ENCODE data around the gene CALB2.
A peak's percentile ranks its signal among the peaks of the same experiment; 100 is the strongest.
"Not testable (repeated sequence)": the region's sequence is repeated elsewhere in the genome, so short reads cannot be mapped to it uniquely, and the experiment has no call there.

The CALB2 gene, protein sequence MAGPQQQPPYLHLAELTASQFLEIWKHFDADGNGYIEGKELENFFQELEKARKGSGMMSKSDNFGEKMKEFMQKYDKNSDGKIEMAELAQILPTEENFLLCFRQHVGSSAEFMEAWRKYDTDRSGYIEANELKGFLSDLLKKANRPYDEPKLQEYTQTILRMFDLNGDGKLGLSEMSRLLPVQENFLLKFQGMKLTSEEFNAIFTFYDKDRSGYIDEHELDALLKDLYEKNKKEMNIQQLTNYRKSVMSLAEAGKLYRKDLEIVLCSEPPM

DNA sequence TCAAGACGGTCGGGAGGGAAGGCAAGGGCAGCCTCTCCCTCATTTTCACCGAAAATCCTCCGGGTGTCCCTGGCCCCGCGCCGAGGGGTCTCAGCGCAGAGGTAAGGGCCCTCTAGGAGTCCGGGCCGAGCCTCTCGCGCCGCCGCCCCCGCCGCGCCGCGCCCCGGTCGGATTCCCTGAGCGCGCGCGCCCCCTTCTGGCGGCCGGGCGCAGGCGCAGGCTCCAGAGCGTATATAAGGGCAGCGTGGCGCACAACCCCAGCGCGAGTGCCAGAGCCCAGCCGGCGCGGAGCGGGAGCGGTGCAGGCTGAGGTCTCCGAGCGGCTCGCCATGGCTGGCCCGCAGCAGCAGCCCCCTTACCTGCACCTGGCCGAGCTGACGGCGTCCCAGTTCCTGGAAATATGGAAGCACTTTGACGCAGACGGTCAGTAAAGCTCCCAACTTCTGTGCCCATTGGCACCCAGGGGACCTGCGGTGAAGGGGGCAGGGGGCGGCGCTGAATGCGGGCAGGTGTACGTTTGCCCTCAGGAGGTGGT is at the start of gene CALB2:
Gene CALB2 (plus strand): TSS at position 260 of the 535 bp plus-strand sequence. CDS start 70 bp downstream, at position 330.
- DNase-seq = peak; percentile 58

DNA sequence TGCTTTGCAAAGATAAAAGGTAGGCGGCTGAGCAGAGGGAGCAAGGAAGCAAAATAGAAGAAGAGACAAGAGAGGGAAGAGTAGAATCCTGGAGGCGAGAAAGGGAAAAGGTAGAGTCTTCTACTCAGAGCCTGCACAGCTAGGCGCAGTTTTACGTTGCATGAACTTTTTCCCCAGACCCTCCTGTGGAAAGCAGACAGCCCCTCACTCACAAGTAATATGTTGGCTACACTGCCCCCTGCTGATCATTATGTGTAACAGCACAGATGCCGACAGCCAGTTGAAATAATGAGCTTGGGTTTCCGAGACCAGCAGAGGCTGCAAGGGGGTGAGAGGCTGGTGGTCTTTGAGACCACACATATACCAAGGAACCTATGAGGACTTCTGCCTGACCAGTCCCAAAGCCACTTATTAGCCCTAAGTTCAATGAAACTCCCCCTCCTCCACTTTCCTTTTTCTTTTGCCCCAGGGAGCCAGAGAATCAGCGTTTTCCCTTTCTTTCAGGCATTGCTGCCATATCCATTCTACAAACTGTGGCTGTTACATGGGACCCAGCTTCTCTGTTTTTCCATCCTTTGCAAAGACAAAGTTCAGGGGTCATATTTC is 46.9 kb upstream of the CALB2 start:
- DNase-seq = no peak

DNA sequence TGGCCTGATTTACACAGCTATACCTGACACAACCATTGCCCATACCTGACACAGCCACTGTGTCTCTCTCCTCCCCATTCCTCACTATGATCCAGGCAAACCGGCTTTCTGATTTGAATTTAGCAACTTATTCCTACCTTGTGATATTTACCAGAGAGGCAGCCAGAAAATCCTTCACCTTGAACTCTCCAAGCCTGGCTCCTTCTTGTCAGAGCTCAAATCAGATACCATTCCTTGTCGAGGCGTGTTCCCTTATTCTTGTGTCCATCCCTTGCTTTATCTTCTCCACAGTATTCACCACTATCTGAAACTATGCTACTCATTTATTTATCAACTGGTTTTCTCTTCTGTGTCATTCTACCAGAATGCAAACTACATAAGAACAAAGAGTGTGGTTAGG is 44.9 kb upstream of the CALB2 start:
- DNase-seq = not testable (repeated sequence)

DNA sequence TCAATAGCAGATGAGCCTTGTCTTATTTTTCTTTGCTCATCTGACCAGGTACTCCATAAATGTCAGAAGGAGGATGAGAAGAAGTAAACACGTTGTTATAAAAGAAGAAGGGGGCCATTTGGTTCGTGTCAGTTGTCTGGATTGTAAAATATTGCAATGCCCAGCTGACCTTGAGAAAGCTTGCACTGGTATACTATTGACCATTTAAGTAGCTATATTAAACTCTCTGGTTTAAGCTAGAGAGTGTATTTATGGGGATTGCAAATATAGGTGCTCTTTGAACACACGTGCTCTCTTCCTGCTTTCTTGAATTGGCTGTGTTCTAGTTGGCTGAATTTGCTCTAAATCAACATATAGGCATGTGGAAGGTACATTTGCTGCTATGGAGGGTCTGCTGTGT is 43.3 kb upstream of the CALB2 start:
- no peak for DNase-seq

DNA sequence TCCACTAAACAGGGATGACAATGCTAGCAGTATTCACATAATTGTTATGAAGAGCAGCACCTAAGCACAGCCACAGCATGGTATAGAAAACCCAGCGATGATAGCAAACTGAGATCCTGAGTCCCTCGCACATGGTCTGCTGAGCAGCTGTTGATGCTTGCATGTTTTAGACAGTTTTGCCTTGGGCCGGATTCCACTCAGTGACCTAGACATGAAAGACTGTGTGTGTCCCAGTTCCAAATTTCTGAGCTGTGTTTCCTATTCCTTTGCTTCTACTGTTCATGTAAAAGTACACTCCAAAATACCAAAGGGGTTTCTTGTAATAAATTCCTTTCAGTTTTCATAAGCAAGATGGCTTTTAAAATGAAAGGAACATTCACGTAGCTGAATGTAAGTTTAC is 38.5 kb upstream of the CALB2 start:
- no peak for DNase-seq

DNA sequence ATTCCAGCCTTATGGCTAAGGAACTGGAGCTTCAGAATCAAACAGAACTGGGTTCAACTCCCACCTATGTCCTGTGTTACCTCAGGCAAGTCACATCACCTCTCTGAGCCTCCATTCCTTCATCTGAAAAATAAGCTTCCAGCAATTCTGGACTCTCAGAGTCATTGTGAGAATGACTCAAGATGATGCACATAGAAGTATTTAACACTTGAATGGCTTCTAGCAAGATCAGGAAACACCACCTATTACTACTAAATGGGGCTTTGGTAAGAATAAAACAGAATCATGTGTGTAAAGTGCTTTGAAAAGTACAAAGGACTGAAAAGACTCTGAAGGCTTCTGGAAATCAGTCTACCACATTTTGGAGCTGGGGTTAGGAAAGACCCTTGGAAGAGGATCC is 30.8 kb upstream of the CALB2 start:
- no peak for DNase-seq

DNA sequence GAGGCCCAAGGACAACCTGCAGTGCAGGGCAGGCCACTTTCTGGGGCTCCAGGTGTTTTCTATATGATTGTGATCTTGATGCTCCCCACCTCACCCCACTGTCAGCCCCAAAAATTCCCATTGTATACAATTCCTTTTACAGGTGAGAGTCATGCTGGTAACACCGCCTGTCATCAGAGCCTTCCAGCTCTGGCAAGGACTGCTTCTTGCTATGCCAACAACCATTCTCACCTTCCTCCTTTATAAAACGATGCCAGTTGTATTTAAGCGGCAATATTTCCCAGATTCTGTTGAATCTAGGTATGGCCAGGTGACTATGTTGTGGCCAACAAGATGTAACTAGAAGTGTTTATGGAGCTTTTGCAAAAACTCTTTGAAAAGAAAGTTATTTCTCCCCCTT is 30.4 kb upstream of the CALB2 start:
- DNase-seq = no peak

DNA sequence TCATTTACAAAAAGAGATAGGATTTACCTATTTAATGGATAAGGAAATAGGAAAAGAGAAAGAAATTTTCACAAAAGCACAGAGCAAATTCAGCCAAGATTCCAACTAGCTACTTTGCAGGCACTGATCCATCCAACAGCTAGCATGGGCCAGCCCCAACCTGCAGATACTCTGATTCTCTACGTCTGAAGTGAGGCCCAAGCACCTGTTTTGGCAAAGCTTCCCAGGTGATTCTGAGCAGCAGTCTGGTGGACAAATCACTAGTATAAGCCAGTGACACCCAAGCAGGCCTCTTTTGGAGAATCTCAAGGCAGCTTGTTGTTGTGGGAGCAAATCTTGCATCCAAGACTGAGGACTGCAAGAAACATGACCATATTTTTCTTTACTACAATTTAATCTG is 20.9 kb upstream of the CALB2 start:
- no peak for DNase-seq

DNA sequence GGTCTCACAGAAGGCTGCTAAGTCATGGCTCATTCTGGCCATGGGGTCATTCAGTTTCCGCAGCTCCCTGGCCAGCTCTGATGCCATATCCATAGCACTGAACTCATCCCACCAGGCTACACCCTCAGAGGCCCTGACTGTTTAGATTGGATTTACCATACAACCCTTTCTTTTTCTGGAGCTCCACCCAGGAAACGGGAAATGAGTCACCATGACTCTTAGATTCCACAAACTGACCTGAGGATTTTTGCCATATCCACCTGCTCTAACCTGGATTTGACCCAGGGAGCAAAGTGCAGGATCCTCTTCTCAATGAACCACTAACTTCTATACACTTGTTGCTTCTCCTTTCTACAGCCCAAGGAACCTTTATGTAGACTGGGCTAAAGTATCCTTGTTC is 20.3 kb upstream of the CALB2 start:
- DNase-seq = no peak

DNA sequence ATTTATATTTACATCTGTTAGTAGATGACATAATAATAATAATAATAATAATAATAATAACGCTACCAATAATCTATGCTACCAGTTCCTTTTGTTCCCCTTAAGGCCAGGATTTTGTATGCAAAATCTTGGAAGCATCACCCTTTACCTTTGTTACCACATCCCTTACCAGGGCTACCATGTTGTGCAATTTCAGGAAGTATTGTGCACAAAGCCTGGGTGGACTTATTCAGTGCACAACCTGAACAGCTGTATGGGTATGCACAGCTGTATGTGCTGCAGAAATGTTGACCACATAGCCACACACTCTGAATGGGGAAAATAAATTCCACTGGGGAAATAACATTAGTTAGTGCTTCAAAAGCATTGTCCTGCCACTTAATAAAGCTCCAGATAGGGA is 19.9 kb upstream of the CALB2 start:
- DNase-seq = no peak

DNA sequence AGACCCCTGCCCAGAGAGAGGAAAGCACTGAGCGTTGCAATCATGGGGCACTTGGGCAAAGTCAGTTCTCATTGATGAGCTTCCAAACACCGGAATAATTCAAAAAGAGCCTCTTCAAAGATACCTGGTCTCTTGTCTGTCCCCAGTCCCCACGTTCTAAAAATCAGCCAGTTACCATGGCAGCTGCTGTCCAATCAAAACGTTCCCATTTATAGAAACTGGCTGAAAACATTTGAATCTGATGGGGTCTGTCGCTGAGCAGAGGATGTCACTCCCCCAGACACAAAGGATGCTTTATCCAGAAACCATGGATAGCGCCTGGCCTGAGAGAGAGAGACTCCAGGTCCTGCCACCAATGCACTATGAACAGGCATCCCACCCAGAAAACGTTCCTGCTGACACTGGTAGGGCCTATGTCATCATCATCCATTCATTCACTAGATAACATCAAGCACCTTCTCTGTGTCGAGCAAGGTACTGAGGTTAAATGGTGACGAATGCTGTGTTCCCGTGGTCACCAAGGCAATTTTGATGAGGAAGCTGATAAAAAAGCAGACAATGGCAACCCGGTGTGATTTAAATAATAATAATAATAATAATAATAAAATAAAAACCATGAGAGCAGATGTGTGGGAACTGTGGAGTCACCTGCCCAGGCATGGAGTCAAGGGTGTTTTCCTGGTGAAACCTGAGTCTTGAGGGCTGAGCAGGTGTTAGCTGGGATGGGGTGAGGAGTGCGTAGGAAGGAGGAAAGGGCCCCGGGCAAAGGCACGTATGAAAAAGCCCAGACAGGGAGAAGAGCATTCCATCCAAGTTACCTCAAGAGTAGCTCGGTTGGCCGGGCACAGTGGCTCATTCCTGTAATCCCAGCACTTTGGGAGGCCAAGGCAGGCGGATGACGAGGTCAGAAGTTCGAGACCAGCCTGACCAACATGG is 19.0 kb upstream of the CALB2 start:
- DNase-seq = no peak

DNA sequence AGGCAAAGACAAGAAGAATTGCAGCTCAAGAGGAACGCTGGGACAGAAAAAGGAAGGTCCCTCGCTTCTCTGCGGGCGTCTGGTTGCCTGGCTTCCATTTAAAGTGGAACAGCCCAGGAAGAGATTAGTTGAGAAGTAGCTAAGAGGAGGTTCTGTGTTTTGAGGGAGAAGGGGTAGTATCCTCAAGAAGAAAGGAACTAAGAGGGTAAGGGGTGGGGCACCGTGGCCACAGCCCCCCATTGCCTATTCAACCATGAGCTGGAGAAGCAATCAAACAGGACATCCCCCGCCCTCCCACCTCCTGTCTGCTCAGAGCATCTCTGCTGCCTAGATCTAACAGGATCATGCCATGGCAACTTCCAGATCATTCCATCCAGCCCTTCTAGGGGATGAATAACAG is 18.1 kb upstream of the CALB2 start:
- DNase-seq = no peak

DNA sequence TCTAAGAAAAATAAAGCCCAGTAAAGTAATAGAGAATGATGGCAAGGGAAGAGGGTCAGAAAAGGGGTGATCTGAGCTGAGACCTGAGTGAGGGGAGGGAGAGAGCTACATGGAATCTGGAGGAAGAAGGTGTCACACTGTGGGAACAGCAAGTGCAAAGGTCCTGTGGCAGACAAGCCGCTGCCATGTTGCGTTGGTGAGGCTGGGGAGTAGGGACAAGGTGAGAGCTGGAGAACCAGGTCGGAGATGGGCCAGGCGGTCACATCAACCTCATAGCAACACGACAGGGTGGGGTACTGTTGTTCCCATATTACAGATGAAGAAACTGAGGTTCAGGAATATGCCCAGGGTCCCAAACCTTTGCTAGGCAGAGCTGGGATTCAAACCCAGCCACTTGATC is 16.6 kb upstream of the CALB2 start:
- no peak for DNase-seq

DNA sequence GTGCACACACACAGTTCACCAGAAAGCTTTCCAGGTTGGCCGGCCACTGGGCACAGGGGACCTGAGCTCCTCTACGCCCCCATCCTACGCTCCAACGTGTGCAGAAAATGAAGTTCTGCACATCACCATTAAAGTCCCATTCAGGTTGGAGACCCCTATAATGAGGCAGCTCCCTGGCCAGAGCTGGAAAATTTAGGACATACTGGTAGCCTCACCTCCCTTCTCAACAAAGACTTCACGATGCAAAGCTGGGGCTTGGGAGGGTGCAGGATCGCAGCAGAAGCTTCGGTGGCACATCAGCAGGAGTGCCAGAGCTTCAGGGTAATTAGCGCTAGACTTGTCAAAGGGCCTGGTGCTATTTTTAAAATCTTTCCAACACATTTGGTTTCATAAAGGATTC is 15.4 kb upstream of the CALB2 start:
- DNase-seq = no peak

DNA sequence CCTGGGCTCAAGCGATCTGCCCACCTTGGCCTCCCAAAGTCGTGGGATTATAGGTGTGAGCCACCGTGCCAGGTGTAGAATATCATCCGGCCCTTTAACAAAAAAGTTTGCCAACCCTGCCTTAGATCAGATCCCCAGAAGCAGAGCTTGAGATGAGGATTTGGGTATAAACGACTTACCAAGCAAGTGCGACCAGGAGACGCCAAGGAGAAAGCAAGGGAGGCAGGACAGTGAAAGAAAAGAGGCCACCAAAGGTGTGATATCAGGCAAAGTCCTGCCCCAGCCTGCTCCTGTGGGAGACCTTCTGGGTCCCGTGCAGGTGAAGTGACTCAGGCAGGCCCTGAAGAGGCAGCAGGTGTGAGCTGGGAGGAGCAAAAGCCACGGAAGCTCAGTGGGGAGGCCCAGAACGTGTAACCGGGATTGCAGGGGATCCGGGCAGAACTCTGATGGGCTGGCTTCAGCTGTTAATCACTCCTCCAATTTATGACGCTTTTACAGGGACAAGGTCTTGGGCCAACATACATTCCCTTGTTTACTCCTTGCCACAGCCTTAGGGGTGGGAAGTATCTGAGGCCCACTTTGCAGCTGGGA is 14.1 kb upstream of the CALB2 start:
- DNase-seq = no peak

DNA sequence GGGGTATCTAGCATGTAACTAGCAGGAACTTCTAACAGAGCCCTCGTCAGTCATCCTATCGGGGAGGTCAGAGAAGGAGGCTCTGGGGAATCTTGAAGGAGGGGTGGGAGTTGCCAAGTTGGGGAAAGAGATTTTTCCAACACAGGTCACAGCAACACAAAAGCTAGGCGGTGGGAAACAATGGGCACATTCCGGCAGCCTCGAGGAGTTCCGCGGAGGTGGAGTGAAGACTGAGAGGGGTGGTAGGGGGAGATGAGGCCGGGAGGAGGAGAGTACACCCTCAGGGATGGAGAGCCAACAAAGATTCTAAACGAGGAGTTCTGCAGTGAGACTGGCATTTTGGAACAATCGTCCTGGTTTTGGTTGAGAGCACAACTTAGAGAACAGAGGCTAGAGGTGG is 13.5 kb upstream of the CALB2 start:
- DNase-seq = no peak

DNA sequence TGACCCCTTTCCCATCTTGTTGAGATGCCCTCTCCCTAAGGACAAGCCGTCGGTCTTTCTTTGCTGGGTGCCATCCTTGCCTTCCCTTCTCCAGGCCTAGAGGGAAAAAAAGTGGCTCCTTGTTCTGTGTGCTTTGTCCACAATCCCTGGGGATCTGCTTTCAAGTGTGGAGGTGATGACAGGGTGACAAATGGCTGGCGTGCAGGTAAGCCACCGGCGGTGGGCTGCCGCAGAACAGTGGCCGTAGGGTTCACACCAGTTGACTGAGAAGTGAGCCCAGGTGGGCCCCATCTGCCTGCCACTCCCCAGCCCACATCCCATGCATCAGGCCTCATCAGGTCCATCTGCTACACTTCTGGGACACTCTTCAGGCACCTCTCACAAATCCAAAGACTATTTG is 11.4 kb upstream of the CALB2 start:
- DNase-seq = no peak

DNA sequence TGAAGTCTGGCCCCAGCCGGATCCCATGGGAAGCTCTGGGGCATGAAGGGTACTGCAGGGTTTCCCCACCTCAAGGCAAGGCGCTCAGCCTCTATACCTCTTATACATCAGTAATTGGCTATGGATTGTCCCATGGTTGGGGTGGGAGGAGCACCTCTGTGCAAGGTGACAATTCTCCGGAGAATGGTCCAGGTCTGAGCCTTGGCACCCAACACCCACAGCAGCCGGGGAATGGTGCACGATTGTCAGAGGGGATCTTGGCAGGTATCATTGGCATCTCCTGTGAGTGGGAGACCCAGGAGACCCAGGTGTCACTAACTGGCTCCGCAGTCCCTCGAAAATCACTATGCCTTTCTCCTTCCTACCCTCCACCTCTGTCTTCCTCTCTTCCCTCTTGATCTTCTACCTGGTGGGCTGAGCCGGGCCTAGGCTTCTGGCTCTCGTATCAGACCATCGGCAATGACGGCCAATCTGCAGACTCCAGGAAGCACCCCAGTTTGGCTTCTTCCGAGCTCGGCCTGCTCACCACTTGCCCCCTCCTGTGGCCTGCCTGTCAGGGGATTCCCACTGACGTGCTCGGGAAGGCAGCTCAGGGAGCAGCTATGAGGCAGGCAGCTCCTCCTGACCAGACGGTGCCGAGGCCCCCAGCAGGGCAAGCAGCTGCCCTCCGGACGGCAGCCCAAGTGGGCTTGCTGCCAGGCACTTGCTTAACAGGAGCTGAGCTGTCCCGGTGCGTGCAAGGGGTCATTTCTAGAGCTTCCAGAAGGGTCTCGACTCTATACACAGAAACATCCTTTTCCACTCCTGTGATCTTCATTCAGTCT is 10.0 kb upstream of the CALB2 start:
- DNase-seq = no peak

DNA sequence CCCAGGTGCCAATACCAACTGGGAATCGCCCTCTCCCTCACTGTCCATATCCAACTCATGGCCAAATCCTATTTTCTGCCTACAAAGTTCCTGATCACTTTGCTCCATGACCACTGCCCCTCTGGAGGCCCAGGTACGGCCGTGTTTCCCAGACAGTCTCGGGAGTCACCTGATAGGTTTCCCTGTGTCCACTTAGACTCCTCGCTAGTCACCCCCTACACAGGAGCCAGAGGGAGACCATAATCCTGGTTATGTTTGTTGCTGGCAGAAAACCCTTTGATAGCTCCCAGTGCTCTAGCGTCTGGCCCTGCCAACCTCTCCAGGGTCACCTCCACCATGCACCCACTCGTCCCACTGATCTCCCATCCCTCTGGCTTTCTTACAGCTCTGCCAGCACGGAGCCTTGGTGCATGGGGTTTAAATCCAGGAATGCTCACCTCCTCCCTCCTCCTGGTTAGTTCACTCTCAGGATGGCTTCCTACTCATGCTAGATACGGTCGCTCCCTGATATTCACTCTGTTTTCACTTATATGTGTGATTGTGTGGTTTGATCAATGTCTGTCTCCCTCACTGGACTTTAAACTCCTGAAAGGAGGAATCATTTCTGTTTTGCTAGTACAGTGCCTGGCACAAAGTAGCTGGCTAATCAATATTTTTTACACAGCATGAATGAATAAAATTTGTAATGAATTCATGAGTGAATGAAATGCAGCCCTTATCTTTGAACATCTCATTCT is 7.5 kb upstream of the CALB2 start:
- DNase-seq = no peak

DNA sequence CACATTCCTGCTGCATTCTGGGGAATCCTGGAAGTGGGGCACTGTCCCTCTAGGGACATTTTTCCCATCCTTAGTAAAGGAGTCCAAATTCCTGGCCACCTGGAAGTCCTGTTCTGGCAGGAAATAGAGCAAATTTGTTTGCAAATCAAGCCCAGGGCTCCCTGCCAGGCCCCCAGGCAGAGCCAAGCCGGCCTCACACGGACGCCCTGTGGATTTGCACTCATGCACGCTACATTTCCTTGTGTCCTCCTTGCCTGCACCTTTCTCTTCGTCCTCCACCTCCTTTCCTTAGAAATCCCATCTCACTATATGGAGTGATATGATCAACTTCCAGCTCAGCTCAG is 7.0 kb upstream of the CALB2 start:
- DNase-seq = no peak

DNA sequence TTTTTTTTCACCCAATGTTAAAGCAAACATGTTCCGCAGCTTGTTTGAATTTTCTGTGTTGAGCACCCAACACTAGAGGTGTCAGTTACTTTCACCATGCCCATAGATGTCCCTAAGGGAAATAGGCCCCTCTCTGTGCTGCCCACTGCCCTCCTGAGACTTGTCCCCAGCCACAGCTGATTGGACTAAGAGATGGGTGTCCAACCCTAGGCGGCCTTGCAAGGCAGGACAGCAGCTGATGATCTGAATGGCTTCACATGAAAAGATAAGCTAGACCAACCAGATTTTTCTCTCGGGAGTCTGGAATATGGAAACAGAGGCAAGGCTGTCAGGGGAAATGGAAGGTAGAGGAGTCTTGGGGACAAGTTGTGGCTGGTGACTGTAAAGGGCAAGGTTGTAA is 6.1 kb upstream of the CALB2 start:
- no peak for DNase-seq

DNA sequence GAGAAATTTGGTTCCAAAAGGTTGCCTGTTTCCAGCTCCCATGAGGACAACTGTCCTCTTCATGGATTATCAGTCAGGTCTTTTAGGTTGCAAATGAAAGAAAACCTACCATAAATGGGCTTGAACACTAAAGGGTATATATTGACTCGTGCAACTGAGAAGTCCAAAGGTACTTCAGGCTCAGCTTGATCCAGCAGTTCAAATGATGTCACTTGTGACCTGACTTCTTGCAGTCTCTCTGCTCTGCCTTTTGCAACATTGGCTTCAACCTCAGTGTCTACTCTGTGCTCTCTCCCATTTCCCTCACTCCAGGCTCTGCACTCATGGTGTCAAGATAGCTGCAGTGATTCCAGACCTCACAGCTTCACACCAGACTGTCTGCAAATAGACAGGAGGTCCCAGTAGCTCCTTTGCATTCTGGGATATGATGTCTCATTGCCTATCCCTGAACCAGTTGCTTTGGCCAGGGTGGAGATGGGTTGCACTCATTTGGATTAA is 5.5 kb upstream of the CALB2 start:
- no peak for DNase-seq
